LHCN-M2 (cell line): ENCODE data around the gene PRIMA1. TPM values are rescaled to one million over a fixed set of nuclear protein-coding genes. Genes with fewer than 3 reads are reported as not detected.

ENCODE experiments used
- DNase-seq: peaks from one replicate; pipeline ENCODE4 v3.0.0-alpha.2; 2012; ENCODE audit warnings: low read depth
- total RNA-seq: library from RNA; depleted of rRNA; stranded (reverse); fragments of >200 nt; gene quantifications from 2 replicates; pipeline ENCODE4 v1.2.3, GENCODE V29; 2014

PRIMA1 gene
- total RNA-seq, 1 experiment from 2014 or later, result not detected

DNA sequence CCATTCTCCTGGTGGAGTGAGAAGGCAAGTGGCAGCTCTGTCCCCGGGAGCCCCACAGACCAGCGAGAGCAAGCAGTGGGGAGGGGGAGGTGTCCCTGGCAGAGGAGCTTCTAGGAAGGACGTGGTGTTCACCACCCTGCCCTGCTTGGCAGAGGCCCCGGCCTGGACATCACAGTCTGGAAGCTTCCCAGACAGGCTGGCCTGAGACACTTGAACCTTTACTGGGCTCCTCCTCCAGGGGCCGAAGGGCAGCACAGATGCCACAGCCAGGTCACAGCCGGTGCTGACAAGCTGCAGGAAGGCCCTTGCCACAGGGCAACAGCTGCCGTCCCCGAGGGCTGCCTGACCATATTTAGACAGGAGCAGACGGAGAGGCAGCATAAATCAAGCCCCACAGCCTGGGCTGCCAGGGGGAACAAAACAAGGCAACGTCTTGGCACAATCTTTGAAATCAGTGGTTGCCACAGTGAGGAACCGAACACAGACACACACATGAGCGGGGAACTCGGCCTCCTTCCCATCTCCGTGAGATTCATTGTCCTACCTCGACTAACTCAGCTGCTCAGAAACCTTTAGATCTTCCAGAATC lies 28.5 kb downstream of the PRIMA1 start:
- DNase-seq, result no peak

DNA sequence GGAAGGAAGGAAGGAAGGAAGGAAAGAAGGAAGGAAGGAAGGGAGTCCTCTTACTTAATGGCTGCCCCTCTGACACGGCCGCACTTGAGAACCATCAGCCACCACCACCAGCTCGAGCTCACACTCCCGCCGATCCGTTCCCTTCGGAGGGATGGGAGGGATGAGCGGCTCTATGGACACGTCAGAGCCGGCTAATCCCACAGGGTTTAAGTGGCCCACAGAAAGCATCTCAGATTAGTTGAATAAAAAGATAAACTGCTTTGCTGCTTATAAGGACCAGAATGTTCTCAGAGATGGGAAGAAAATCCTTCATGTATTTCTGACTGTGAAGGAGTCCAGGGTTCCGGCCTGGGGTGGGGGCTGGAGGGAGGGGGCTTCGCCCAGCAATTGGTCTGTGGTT lies 31.1 kb downstream of the PRIMA1 start:
- no peak for DNase-seq

DNA sequence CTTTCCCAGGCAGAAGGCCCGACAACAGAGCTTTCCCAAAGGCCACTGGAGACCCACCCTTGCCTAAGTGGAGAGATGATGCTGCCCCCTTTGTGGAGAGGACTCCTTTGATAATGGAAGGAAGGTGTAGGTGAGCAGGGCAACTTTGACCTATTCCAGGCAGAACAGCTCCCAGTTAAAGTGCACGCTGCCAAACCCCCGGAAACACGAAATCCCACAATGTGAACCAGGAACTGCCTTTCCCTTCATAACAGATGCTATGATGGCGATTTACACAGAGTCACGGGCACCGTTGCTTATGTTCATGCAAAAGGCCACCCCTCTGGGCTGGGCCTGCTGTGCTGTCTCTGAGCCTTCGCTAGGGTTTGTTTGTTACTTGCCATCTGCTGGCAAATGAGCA lies 34.6 kb downstream of the PRIMA1 start:
- DNase-seq, result no peak

DNA sequence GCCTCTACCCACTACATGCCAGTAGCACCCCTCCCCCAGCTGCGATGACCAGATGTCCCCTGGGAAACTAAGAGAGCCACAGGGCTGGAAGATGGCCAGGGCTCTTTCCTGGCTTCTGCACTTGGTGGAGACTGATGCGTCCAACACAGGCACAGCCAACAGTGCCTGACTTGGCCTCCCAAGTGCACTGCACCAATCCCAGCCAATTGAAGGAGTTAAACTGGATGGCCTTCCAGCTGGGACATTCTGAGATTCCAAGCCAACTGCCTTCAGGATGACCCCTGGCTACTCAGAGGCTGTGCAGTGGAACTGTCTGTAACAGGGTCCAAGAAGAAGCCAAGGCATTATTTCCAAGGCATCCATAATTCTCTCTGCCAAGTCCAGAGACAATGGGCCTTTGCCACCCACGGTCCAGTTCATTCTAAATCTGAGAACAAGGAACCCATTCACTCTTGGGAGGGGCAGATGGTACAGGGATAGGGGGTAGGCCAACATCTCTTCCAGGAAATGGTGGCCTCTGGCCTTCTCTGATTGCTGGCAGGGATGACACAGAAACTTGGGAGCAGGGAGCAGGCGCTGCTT lies 35.2 kb downstream of the PRIMA1 start:
- no peak for DNase-seq

DNA sequence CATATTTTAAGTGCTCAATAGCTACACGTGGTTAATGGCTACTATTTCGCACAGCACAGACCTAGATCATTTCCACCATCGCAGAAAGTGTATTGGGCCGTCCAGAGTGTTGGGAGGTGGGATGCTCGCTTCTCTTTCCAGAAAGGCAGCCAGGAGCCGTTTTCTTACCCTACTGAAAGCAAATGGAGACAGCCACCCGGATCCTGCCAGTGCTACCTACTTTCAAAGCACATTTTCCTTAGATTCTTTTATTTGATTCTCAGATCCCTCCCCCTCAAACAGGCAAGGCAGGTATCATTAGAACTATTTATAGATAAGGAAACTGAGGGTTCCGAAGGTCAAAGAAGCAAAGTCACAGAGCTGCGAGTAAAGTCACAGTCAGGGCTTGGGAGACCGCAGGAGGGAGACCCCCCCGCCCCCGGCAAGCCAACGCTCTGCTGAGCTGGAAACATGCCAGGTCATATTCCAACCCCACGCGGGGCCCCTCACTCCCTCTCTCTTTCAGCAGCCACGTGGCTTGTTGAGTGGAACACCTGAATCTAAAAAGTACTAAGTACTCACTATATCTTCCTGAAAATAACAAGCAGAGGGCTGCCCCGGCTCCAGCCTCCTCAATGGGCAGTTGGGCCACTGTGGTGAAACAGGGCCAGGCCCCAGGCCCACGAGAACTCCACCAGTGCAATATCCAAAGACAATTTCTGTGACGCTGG lies 36.2 kb downstream of the PRIMA1 start:
- DNase-seq, result no peak

DNA sequence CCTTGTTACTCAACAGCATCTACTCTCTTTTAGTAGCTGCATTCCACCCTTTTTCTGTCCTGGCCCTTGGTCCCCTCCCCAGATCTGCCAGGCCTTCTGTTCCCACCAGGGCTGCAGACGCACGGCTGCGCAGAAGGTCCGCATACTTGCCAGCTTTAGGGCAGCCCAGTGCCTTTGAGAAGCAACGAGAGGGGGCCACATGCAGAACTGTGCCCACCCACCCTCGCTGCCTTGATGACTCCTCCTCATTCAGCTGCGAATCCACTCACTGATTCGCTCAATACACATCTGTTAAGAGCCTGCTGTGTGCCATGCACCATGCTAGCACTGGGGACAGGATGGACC lies 39.2 kb downstream of the PRIMA1 start:
- no peak for DNase-seq

DNA sequence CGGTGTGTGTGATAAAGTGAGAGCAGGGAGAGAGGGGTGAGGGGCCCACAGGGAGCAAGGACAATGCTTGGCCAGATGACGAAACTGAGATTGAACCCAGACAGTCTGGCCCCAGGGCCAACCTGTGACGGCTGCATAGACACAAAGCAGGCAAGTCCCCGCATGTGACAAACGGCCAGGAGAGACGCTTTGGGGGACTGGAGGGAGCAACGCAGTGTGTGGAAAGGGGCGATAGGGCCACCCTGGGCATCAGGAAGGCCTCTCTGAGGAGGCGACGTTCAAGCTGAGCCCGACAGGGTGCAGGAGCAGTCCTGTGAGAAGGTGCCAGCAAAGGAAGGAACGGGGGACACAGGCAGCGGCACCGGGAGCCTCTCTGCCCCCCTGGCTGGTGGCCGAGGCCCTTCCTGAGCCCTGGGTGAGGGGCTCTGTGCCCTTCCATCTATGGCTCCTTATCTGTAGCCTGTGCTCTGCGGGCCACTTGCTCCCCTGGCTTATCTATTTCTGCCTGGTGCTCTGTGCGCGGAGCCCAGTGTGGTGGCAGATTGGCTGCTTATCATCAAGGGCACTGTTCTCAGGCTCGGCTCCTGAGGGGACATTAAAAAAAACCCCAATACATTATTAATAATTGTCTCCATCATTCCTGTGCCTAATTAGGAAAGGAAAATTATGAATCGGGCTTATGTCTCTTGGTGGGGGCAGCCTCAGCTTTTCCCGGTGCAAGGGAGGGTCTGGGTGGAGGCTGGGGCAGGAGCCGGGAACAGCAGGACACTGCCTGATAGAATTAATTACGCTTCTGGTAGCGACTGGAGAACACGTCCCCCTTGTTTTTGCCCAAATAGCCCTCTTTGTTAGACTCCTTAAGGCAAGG lies 39.8 kb downstream of the PRIMA1 start:
- DNase-seq, result no peak

DNA sequence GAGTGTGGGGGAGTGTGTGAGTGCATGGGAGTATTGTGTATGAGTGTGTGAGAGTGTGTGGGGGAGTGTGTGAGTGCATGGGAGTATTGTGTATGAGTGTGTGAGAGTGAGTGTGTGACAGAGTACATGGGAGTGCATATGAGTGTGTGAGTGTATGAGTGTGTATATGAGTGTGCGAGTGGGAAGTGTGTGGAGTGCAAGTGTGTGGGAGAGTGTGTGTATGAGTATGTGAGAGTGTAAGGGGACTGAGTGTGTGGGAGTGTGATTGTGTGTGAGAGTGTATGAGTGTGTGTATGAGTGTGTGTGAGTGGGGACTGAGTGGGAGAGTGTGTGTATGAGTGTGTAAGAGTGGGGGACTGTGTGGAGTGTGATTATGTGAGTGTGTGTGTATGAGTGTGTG lies 40.7 kb downstream of the PRIMA1 start:
- no peak for DNase-seq

DNA sequence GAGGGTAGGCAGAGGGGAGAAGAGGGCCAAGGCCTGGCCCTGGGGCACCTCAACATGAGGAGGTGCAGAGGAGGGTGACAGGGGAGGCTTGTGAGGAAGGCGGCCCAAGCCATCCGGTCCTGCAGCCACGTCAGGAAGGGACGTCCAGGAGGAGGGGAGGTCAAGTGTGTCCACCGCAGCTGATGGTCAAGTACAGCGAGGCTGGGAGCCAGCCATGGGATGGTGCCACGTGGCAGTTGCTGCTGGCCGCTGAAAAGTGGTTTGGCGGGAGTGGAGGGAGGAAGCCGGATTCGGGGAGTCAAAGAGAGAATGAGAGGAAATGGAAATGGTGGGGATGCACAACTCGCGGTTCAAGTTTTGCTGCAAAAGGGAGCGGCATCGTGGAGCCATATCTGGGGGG lies 41.2 kb downstream of the PRIMA1 start:
- DNase-seq, result no peak

DNA sequence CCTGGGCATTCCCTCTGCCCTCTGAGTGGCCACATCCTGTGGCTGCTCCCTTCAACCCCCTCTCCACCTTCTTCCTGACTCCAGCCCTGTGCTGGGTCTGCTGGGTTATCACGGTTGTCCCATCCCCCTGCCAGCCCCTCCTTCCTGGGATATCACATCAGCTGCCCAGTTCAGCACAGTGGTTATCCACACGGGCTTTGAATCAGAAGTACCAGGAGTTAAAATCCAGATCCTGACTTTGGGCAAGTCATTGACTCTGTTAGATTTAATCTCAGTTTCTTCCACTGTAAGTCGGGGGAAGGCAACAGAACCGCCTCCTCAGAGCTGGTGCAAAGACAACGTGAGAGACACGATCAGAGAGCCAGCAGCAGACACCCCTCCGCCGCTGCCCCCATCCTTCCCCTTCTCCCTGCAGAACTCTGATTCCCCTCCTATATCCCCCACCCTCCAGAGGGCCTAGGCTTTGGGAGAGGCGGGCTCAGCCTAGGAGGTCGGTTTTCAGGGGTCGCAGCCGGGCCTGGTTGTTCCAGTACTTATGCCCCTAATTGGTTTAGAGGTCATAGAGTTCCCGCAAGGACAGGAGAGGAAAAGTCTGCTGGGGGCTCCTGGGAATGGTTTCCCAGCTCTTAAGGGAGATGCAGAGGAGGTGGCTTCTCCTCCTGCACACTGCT lies 42.5 kb downstream of the PRIMA1 start:
- no peak for DNase-seq

DNA sequence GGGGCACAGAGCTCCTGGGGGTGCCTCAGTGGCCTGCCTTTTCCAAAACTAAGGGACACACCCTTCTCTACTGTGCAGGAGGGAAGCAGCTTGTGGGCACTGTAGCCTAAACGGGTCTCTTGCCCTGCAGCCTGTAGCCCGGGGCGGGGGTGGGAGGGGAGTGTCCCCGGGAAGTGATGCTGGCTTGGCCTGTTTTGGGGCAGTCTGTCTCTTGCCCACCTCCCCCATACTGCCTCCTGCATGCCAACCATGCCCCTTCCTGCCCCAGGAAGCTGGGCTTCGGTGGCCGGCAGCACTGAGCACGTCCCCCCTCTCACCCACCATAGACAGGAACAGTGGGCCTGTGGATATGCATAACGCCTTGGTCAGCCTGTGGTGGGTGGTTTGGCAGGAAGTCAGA lies 43.4 kb downstream of the PRIMA1 start:
- no peak for DNase-seq

DNA sequence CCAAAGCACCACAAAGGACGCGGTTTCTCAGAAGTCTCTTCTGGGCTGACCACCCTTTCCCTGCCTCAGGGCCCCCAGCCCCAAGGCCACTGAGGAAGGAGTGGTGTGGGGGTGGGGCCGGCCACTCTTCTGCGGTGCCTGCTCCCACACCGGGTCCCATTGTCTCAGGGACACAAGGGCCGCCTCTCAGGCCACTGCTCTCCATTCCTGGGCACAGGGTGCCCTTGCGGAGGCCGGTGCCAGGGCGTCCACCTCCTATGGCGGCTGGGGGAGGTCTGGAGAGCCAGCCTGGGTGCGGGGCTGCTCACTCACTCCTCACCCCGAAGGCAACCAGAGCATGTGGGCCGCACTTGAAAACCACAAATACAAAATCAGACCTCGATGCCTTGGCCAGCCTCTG lies 44.1 kb downstream of the PRIMA1 start:
- DNase-seq, result no peak

DNA sequence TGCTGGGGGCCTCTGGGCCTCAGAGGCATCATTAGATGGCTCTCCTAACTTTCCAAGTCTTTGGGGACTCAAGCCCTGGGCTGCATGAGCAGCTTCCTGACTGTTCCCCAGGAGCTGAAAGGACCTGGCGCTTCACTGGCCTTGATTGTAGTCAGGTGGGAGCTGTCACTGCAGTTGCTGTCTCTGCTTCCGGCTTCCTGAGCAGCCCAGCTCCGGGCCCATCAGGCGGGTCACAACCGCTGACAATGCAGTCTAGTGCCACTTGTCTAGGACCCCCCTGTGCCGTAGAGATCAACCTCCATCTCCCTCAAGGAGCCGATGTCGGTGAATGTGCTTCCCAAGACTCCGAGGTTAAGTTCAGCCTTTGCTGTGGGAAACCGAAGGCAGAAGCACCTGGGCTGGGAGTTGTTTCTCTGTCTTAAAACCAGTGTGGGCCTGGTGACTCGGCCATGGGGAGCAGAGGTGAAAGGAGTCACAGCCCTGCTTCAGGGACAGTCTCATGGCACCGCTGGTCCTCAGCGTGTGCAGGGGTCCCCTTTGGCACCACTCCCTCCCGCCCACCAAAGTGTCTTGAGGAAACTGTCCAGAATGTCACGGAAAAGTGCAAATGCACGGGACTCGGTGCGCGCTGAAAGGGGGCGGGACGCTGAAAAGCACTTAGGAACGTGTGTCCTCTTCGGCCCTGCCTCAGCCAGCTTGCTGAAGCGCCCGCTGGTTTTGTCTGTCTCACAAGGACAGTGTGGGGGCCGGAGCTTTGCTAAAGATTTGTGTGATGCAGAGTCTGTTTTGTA lies 44.8 kb downstream of the PRIMA1 start:
- DNase-seq, result no peak

DNA sequence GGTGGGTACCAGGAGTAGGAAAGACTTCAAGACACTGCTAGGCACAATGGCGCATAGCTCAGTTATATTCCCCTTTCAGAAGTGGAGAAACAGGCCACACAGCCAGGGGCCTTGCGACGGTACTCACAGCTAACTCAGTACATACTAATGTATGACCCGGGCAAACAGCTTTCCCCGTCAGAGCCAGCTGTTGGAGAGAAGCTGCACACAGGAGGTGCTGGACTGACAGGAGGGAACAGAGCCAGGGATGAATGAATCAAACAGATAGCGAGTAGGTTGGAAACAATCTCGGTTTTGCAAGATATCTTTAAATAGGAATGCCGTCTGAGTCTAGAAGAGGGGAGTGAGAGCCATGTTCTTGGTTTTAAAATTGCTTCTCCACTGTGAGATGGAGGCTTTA lies 45.5 kb downstream of the PRIMA1 start:
- DNase-seq, result no peak

DNA sequence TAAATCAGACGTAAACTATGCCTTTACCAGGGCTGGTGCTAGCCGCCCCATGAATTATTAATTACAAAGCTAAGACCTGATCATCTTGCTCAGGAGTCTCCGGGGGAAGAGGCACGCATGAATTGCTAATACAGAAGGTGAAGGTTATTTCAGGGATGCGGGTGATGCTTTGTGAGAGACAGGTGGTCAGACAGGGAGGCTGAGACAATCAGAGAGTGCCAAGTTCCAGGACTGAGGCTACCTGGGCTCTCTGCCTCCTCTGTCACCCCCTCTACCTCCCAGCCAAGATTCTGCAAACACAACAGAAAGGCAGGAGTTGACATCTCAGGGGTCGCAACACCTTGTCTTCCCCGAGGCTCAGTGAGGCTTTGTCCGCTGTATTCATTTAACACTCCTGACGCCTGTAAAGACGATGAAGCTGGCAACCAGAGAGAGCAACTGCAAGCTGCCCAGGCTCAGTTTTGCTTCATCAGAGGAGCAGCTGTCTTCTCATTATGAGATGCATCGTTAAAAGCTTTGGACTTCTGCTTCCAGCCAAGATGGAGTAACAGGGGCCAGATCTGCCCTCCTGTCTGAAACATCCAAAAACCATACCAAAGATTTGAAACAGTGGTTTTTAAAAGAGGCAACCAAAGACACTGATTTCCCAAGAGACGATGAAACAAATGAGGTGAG lies 46.6 kb downstream of the PRIMA1 start:
- DNase-seq, result no peak

DNA sequence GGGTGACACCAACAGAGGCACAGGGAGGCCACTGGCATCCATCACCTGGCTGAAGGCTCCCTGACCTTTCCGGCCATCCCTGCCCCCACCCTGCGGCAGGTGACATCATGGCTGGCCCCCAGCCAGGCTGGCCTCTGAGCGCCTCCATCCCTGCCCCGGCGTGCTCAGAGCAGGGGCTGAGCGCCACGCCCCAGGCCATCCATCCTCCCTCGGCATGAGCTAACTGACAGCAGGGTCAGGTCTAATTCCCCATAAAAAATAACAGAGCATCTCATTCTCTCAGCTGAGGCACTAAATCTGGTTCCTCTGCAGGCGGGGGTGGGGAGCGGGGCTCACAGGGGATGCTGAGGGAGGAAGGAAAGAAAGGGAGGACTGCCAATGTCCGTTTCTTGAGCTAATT lies 50.7 kb downstream of the PRIMA1 start:
- no peak for DNase-seq

DNA sequence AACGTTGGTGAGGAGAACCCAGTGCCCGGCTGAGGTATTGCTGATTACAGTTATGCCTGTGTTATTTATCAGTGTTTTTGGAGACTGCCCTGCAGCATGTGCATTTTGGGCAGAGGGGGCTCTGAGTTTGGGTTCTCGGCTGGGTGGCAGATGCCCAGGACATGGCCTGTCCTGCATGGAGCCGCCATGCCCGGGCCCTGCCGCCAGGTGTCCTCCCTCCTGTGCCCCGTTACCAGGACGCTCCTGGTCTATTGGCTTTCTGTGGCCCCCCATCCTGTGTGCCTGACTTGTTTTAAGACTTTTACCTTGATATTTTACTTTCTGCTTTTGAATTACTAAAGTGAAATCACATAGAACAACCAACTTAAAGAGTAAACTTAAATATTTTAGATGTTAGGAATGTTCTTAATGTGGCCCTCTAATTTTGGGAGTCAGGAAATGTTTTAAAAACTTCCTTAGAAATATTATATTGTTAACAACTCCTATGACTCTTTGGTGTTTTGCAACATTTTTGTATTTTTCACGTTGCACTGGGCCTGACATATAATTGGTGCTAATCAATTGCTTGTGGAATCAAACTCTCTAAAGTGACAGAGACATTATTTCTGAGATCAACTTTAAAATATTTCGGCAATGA lies 51.8 kb downstream of the PRIMA1 start:
- DNase-seq, result no peak

DNA sequence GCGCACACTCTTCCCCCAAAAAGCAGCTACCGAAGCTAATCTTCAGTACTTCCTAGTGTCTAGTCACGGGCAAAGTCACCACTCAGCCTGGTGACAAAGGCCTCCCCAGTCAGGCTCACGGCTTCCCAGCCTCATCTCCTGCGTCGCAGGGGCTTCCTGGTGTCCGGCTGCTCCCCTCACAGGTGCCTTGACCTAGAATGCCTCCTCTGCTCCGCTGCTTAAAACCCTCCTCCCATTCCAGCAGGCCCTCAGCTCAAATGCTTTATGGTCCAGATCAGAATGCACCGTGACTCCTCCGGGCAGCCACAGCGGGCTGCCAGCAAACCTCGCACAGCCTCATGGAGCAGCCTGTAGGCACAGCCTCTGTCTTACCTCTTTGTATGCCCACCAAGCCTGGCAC lies 53.1 kb downstream of the PRIMA1 start:
- DNase-seq, result no peak

DNA sequence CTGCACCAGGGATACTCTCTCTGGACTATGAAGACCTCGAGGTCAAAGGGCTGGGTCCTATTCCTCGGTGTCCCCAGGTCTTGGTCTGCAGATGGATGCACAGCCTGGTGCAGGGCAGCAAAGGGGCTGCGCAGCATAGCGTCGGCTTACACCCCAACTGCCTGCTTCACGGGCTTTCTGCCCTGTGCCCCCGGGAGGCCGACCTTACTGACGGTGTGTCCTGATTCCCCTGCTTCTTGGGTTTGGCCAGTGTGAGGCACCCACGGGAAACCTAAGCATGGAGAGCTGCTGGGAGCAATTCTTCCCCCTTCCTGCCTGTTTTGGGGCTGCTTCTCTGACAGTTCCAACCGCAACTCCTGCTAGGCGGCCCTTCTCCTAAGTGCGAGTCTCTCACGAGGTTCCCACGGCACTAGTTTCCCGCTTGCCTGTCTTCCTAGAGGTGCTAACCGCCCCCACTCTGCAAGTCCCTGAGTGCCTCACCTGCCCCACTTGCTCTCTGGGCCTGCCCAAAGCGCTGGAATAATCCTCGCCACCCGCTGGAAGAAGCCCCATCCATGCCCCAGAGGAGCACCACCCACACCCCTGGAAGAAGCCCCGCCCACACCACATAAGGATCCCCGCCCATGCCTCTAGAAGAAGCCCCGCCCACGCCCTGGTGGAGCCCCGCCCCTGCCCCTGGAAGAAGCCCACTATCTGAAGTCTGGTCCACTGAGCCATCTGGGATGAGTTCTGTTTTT lies 54.0 kb downstream of the PRIMA1 start:
- DNase-seq, result no peak
